Jurkat, Clone E6-1 (cell line): ENCODE data around the gene CENATAC.
A peak's percentile ranks its signal among the peaks of the same experiment; 100 is the strongest.
"Not testable (repeated sequence)": the region's sequence is repeated elsewhere in the genome, so short reads cannot be mapped to it uniquely, and the experiment has no call there.

Experiments
- DNase-seq: peaks from one replicate; pipeline ENCODE4 v3.0.0-alpha.2; 2011; ENCODE audit warnings: low read depth, low spot score
- H3K4me3 ChIP-seq: 2 replicates; pipeline ENCODE4 v1.5.1; 2011; ENCODE audit warnings: mild to moderate bottlenecking, low read length, control low read depth, moderate library complexity

Gene CENATAC

DNA sequence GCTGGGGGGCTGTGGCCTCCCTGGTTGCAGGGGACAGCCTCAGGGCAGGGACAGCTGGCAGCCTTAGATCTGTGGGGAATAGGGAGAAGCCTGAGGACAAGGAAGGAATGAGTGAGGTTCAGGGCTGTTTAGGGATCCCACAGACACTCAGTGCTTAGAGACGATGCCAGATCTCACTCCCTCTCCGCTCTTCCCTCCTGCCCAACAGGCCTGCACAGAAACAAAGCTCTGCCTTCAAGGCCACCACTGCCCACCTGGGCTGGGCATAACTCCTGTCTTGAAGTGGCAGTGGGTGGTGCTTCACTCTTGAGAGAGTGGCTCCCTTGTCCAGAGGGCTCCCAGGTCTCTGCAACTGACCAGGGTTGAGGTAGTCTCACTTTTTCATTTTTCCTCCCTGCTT is 13.1 kb upstream of the CENATAC start:
- H3K4me3 ChIP-seq = no peak overlapping the region
- no peak for DNase-seq

GRCh38 chr11:118988280-118988679 is 9.7 kb upstream of the CENATAC start:
- DNase-seq = no peak
- H3K4me3 ChIP-seq = no peak overlapping the region

DNA sequence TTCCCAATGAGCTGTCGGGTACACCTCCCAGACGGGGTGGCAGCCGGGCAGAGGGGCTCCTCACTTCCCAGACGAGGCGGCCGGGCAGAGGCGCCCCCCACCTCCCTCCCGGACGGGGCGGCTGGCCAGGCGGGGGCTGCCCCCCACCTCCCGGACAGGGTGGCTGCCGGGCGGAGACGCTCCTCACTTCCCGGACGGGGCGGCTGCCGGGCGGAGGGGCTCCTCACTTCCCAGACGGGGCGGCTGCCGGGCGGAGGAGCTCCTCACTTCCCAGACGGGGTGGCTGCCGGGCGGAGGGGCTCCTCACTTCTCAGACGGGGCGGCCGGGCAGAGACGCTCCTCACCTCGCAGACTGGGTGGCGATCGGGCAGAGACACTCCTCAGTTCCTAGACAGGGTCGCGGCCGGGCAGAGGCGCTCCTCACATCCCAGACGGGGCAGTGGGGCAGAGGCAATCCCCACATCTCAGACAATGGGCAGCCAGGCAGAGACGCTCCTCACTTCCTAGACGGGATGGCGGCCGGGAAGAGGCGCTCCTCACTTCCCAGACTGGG is 6.4 kb upstream of the CENATAC start:
- not testable (repeated sequence) for H3K4me3 ChIP-seq, DNase-seq

- peak overlapping the region; percentile 100 for H3K4me3 ChIP-seq
- DNase-seq = peak; percentile 67
Observed at GRCh38 chr11:118996926-118997626, 862 bp upstream of the CENATAC start.

- no peak for DNase-seq
- H3K4me3 ChIP-seq = peak overlapping the region; percentile 100
Observed at GRCh38 chr11:118998388-118998717, 415 bp downstream of the CENATAC start.

DNA sequence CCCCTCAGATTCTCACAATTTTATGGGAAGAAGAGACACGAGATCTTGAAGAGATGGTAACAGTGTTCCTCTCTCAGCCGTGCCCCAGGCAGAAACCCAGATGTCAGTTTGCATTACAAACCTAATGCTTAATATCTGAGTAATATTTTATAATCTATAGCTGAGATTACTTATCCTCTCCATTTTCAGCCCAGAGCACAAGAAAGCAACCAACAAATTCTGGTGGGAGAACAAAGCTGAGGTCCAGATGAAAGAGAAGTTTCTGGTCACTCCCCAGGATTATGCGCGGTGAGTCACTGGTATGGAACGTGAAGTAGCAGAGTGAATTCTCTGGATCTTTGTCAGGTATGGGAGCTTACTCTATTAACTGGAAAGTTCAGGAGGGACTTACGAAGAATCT is 884 bp downstream of the CENATAC start:
- no peak for DNase-seq
- peak overlapping the region; percentile 100 for H3K4me3 ChIP-seq

DNA sequence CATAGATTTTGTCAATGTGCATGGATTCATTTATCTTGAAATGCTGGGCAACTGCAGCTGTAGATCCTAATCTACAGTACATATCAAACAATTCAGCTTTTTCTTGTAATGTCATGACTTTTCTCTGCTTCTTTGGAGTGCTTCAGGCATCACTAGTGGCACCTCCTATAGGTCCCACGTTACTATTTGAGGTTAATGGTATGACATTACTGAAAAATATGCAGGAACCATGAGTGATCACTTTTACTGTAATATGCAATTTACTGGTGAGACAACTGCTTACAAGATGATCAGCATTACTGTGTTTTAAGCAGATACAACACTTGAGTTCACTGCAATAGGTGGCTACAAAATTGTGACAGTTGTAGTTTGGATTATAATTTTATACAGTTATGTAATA is 3.0 kb downstream of the CENATAC start:
- DNase-seq = no peak
- no peak overlapping the region for H3K4me3 ChIP-seq

DNA sequence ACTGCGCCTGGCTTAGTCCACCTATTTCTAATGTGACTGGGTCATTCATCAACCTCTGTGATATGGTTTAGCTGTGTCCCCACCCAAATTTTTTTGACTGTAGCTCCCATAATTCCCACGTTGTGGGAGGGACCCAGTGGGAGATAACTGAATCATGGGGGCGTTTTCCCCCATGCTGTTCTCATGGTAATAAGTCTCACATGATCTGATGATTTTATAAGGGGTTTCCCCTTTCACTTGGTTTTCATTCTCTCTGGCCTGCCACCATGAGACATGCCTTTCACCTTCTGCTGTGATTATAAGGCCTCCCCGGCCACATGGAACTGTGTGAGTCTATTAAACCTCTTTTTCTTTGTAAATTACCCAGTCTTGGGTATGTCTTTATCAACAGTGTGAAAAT is 8.7 kb downstream of the CENATAC start:
- no peak overlapping the region for H3K4me3 ChIP-seq
- no peak for DNase-seq

- no peak for DNase-seq
Observed at GRCh38 chr11:119011476-119012053, 13.6 kb downstream of the CENATAC start.

DNA sequence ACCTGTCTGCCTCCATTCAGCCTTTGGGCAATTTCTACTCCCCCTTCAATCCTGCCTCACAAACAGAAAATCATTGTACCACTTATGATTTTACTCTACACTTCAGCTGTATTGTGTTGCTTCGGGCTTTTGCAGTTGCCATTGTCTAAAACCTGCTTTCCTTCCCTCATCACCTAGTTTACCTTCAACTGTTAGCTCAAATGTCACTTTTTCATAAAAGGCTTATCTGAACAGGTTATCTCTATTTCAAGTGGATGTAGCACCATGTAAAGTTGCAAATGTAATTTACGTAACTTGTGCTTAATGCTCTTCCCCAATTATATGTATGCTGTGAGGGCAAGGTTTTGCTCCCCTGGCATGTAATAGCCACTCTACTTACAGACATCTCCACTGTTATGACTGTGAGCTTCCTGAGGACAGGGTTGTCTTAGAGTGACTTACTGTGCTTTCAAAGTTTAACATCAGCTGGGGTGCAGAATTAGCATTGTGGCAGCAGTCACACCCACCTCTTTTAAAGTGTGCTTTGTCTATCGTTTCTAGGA is 14.8 kb downstream of the CENATAC start:
- no peak for DNase-seq
- no peak overlapping the region for H3K4me3 ChIP-seq

More at GRCh38 chr11:119011476-119012053, 13.6 kb downstream of the CENATAC start:
- no peak overlapping the region for H3K4me3 ChIP-seq

DNA sequence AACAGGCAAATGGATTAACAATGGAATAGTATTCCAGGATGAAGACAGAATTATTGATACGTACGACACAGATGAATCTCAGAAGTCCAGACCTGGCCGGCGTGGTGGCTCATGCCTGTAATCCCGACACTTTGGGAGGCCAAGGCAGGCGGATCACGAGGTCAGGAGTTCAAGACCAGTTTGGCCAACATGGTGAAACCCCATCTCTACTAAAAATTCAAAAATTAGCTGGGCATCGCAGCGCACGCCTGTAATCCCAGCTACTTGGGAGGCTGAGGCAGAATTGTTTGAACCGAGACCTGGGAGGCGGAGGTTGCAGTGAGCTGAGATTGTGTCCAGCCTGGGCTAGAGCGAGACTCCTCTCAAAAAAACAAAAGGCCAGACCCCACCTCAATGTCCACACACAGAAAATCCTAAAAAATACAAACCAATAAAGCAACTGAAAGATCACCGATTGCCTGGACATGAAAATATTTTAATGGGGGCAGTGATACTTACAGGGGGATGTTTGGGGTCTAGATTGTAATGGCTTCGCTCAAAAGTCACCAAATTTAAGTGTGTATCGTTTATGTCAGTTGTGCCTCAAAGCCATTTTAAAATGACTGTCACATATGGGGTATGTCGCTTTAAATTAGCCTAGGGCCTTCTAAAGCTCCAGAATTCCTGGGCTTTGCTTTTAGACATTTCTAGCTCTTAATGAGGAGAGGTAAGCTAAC is 16.4 kb downstream of the CENATAC start:
- H3K4me3 ChIP-seq = no peak overlapping the region
- DNase-seq = no peak

- H3K4me3 ChIP-seq = no peak overlapping the region
- DNase-seq = no peak
Observed at GRCh38 chr11:119015054-119015611, 17.2 kb downstream of the CENATAC start.

- H3K4me3 ChIP-seq = peak overlapping the region; percentile 79
- no peak for DNase-seq
Observed at GRCh38 chr11:119016216-119017009, 18.5 kb downstream of the CENATAC start.

- DNase-seq = not testable (repeated sequence)
- peak overlapping the region; percentile 79 for H3K4me3 ChIP-seq
Observed at GRCh38 chr11:119017377-119017776, 19.4 kb downstream of the CENATAC start.

GRCh38 chr11:119018074-119018938 is 20.4 kb downstream of the CENATAC start, which contains the start of the genes RPS25 and TRAPPC4:
TSS of gene RPS25 (minus strand) at chr11:119018343. CDS start at chr11:119018284, 59 bp downstream.
TSS of gene TRAPPC4 (plus strand) at chr11:119018766. CDS start at chr11:119018796, 30 bp downstream.
- H3K4me3 ChIP-seq = peak within 1 kb of the TSS; percentile 79

GRCh38 chr11:119019996-119020395 is 22.1 kb downstream of the CENATAC start:
- no peak for DNase-seq
- H3K4me3 ChIP-seq = peak overlapping the region; percentile 79; the same call in 1 of the 2 replicates

More at GRCh38 chr11:119018074-119018938, 20.4 kb downstream of the CENATAC start, which contains the start of the genes RPS25 and TRAPPC4:
- peak; percentile 97 for DNase-seq

DNA sequence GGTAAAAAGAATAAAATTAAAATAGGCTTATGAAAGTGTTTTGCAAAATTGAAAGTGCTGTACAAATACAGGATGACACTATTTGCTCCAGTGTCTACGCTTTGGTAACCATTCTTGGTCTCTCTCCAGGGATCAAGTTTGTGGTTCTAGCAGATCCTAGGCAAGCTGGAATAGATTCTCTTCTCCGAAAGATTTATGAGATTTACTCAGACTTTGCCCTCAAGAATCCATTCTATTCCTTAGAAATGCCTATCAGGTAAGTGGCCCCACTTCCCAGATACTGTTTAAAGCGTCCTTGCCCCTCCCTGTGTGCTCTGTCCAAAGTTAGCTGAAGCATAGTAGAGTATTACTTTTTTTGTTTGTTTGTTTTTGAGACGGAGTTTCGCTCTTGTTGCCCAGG is 23.7 kb downstream of the CENATAC start:
- no peak overlapping the region for H3K4me3 ChIP-seq
- DNase-seq = no peak

DNA sequence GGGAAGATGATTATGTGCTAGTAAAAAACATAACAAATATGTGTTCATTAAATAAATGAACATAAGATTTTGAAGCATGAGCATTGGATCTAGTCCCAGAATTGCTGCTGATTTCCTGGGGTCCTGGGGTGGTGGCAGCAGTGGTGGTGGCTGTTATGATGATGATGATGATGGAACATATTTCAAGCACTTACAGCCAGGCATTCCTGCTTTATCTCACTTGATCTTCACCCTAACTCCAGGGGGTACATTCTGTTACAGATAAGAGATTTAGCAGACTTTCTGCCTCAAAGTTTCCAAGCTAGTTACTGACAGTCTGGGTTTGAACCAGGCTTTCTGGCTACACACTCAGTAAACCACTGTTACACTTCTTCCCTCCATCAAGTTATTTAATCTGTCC is 25.8 kb downstream of the CENATAC start:
- H3K4me3 ChIP-seq = no peak overlapping the region
- DNase-seq = no peak
